Measurements from ENCODE around the gene EPHX1.

GRCh38 chr1:225760531-225760930 is 49.4 kb upstream of the EPHX1 start:
- no peak for TF ChIP-seq CTCF (IDR thresholded peaks at IDR 0.05)
- no peak for TF ChIP-seq POLR2AphosphoS5 (IDR thresholded peaks at IDR 0.05)
